DOHH2 (cell line): ENCODE data around the gene PLA2G4F.

Experiments used
- H3F3A ChIP-seq: fragments of 200-600 bp; sonication (generic), shearing (Covaris generic); 2 replicates; pipeline ENCODE4 v1.6.0; 2016; ENCODE audit warnings: antibody characterized with exemption, mild to moderate bottlenecking; ENCODE audit not compliant: control insufficient read depth, insufficient read depth
- H3K27ac ChIP-seq: fragments of 200-600 bp; sonication (generic); 2 replicates; pipeline ENCODE4 v1.5.1; 2014; ENCODE audit warnings: low read depth, mild to moderate bottlenecking, low read length, moderate library complexity
- H3K27me3 ChIP-seq: fragments of 200-600 bp; sonication (generic); 2 replicates; pipeline ENCODE4 v1.6.1; 2014; ENCODE audit warnings: mild to moderate bottlenecking, low read length, mixed read lengths; ENCODE audit not compliant: control insufficient read depth
- H3K36me3 ChIP-seq: fragments of 200-600 bp; sonication (generic); 2 replicates; pipeline ENCODE4 v1.6.1; 2014; ENCODE audit warnings: mild to moderate bottlenecking, low read length, moderate library complexity, mixed read lengths; ENCODE audit not compliant: control insufficient read depth
- H3K4me1 ChIP-seq: fragments of 200-600 bp; sonication (generic); 2 replicates; pipeline ENCODE4 v1.6.1; 2014; ENCODE audit warnings: mild to moderate bottlenecking, low read length, mixed read lengths; ENCODE audit not compliant: control insufficient read depth
- H3K4me2 ChIP-seq: fragments of 200-600 bp; sonication (generic); 2 replicates; pipeline ENCODE4 v1.6.0; 2014; ENCODE audit warnings: mild to moderate bottlenecking, low read length, moderate library complexity
- H3K4me3 ChIP-seq: fragments of 200-600 bp; sonication (generic); 2 replicates; pipeline ENCODE4 v1.5.1; 2014; ENCODE audit warnings: mild to moderate bottlenecking, low read length, mixed read lengths
- H3K79me2 ChIP-seq: fragments of 200-600 bp; sonication (generic); 2 replicates; pipeline ENCODE4 v1.6.1; 2014; ENCODE audit warnings: mild to moderate bottlenecking, low read length, mixed read lengths; ENCODE audit not compliant: control insufficient read depth
- H3K9me2 ChIP-seq: fragments of 200-600 bp; sonication (generic); replicated peaks from 2 replicates; pipeline ENCODE4 v1.6.1; 2014; ENCODE audit warnings: mild to moderate bottlenecking, low read length, mixed read lengths; ENCODE audit not compliant: control insufficient read depth
- H3K9me3 ChIP-seq: fragments of 200-600 bp; sonication (generic); 2 replicates; pipeline ENCODE4 v1.6.1; 2014; ENCODE audit warnings: antibody characterized with exemption, low read length, mixed read lengths; ENCODE audit not compliant: control insufficient read depth, insufficient read depth
- H4K20me1 ChIP-seq: fragments of 200-600 bp; sonication (generic); 2 replicates; pipeline ENCODE4 v1.6.0; 2014; ENCODE audit warnings: low read depth, mild to moderate bottlenecking, antibody characterized with exemption, low read length, moderate library complexity; ENCODE audit not compliant: control insufficient read depth, insufficient read depth
- CTCF ChIP-seq: fragments of 200-600 bp; sonication (generic); IDR thresholded peaks from one replicate; pipeline ENCODE4 v1.5.1; 2014; ENCODE audit warnings: antibody characterized with exemption, mild to moderate bottlenecking, low read depth, low read length; ENCODE audit not compliant: poor library complexity, severe bottlenecking
- EZH2phosphoT487 ChIP-seq: fragments of 200-600 bp; sonication (generic); IDR thresholded peaks from 2 replicates; pipeline ENCODE4 v1.6.1; 2017; ENCODE audit warnings: borderline replicate concordance, mild to moderate bottlenecking, antibody characterized with exemption, low read length, moderate library complexity, mixed read lengths

The PLA2G4F gene

GRCh38 chr15:42163947-42164550 lies 7.6 kb upstream of the PLA2G4F start:
- no peak overlapping the region for H3K27ac ChIP-seq
- H3K4me2 ChIP-seq: no peak overlapping the region

GRCh38 chr15:42163291-42163690 lies 6.9 kb upstream of the PLA2G4F start:
- peaks cover 83% of the 10 kb centered on the region for H3K36me3 ChIP-seq
- no peaks in the 10 kb centered on the region for H3K4me1 ChIP-seq
- H3K9me2 ChIP-seq: no peaks in the 10 kb centered on the region
- no peaks in the 10 kb centered on the region for H3K79me2 ChIP-seq
- no peaks in the 10 kb centered on the region for H4K20me1 ChIP-seq
- no peaks in the 10 kb centered on the region for H3K9me3 ChIP-seq
- no peak for TF ChIP-seq EZH2phosphoT487
- TF ChIP-seq CTCF: no peak
- no peaks in the 10 kb centered on the region for H3F3A ChIP-seq
- no peaks in the 10 kb centered on the region for H3K27me3 ChIP-seq
- no peak overlapping the region for H3K4me2 ChIP-seq
- H3K4me3 ChIP-seq: no peak overlapping the region
- H3K27ac ChIP-seq: no peak overlapping the region

More at GRCh38 chr15:42163947-42164550, 7.6 kb upstream of the PLA2G4F start:
- Histone ChIP-seq H3K27me3 (no peaks in the 10 kb centered on the region), H4K20me1 (no peaks in the 10 kb centered on the region), H3K9me3 (no peaks in the 10 kb centered on the region), H3K9me2 (no peaks in the 10 kb centered on the region), H3K4me3 (no peak overlapping the region), H3K36me3 (peaks cover 87% of the 10 kb centered on the region), H3K79me2 (no peaks in the 10 kb centered on the region), H3F3A (no peaks in the 10 kb centered on the region), H3K4me1 (no peaks in the 10 kb centered on the region)
- TF ChIP-seq CTCF (no peak), EZH2phosphoT487 (no peak)

- no peak overlapping the region for H3K4me2 ChIP-seq
Observed at GRCh38 chr15:42160136-42160535, 3.7 kb upstream of the PLA2G4F start.

More at GRCh38 chr15:42160136-42160535, 3.7 kb upstream of the PLA2G4F start:
- Histone ChIP-seq H3F3A (no peaks in the 10 kb centered on the region), H3K9me3 (no peaks in the 10 kb centered on the region), H3K4me1 (no peaks in the 10 kb centered on the region), H3K79me2 (no peaks in the 10 kb centered on the region), H3K4me3 (no peak overlapping the region), H3K27ac (no peak overlapping the region), H4K20me1 (no peaks in the 10 kb centered on the region), H3K9me2 (no peaks in the 10 kb centered on the region), H3K27me3 (no peaks in the 10 kb centered on the region), H3K36me3 (peaks cover 55% of the 10 kb centered on the region)
- no peak for TF ChIP-seq CTCF
- TF ChIP-seq EZH2phosphoT487: no peak
